ENCODE results near the gene RALGAPB.

RALGAPB gene

DNA sequence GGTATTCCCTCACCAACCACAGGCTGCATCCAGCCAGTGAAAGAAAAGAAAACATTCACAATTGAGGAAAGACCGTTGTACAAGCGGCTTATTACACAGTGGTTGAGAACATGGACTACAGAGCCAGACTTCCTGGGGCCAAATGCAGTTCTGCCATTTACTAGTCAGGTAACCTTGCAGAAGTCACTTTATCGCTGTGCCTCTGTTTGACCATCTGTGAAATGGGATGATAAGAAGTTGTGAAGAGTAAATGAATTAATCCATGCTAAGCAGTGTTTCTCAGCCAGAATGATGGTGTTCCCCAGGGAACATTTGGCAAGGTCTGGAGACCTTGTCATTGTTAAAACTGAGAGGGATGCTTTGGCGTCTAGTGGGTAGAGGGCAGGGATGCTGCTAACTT lies 143.8 kb downstream of the RALGAPB start:
- ChIA-PET POLR2A (no interaction called here), CTCF (no interaction called here)
- DNase-seq (ENCODE audit: low read depth, low spot score) = no peak
- TF ChIP-seq, protein P1, sequence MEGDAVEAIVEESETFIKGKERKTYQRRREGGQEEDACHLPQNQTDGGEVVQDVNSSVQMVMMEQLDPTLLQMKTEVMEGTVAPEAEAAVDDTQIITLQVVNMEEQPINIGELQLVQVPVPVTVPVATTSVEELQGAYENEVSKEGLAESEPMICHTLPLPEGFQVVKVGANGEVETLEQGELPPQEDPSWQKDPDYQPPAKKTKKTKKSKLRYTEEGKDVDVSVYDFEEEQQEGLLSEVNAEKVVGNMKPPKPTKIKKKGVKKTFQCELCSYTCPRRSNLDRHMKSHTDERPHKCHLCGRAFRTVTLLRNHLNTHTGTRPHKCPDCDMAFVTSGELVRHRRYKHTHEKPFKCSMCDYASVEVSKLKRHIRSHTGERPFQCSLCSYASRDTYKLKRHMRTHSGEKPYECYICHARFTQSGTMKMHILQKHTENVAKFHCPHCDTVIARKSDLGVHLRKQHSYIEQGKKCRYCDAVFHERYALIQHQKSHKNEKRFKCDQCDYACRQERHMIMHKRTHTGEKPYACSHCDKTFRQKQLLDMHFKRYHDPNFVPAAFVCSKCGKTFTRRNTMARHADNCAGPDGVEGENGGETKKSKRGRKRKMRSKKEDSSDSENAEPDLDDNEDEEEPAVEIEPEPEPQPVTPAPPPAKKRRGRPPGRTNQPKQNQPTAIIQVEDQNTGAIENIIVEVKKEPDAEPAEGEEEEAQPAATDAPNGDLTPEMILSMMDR (IDR thresholded peaks at IDR 0.05; ENCODE audit: insufficient read depth, low read length, missing control alignments) = no peak
- H3K4me3 ChIP-seq (ENCODE audit: low read depth, low read length) = no peak overlapping the region

DNA sequence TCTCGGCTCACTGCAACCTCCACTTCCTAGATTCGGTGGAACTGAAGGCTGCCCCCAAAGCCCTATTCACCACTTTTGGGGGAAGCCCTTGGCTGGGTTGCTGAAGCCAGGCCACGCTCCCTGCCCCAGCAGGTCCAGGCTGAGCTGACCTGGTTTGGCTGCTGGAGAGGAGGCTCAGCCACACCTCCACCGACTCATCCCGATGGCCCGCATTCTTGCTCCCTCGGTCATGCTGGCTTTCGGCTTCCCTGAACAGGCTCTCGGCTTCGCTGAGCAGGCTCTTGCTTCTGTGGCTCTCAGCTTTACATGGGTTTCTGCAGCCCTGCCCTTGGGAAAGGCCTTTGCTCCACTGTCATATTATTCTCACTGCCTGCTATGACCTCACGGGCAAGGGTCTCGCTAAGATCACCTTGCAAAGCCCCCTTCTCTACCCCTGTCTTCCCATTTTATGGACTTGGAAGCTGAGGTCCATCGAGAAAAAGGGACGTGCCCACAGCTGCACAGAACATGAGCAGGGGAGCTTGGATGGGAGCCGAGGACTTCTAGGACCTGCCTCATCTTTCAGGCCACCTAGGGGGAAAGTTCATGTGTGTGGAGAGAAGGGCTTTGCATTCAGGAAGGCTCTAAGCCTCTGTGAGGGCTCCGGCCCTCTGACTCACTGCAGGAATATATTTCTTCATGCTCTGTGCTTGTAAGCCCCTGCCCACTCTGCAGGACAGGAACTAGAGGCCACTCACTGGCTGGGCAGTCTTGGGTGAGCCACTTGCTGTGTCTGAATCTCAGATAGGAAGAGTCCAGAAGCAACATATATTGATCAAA lies 144.6 kb downstream of the RALGAPB start:
- H3K4me3 ChIP-seq (ENCODE audit: low read depth, low read length) = no peak overlapping the region
- ChIA-PET CTCF (no interaction called here), POLR2A (no interaction called here)
- no peak for DNase-seq (ENCODE audit: low read depth, low spot score)
- TF ChIP-seq, protein P1 (IDR thresholded peaks at IDR 0.05; ENCODE audit: insufficient read depth, low read length, missing control alignments) = no peak

DNA sequence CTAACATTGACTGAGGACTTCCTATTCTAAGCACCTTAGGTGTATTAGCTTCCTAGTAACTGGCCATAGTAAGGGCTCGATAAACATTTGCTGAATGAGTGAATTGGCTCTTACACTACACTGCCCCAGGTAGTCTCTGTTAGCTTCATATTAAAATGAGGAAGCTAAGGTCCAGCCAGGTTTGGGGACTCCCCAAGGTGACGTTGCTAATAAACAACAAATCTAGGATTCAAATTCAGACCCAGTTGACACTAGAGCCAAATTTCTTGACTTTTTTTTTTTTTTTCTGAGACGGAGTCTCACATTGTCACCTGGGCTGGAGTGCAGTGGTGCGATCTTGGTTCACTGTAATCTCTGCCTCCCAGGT lies 145.2 kb downstream of the RALGAPB start:
- no peak overlapping the region for H3K4me3 ChIP-seq (ENCODE audit: low read depth, low read length)
- no peak for DNase-seq (ENCODE audit: low read depth, low spot score)
- ChIA-PET POLR2A (no interaction called here), CTCF (no interaction called here)
- TF ChIP-seq, protein P1 (IDR thresholded peaks at IDR 0.05; ENCODE audit: insufficient read depth, low read length, missing control alignments) = no peak

DNA sequence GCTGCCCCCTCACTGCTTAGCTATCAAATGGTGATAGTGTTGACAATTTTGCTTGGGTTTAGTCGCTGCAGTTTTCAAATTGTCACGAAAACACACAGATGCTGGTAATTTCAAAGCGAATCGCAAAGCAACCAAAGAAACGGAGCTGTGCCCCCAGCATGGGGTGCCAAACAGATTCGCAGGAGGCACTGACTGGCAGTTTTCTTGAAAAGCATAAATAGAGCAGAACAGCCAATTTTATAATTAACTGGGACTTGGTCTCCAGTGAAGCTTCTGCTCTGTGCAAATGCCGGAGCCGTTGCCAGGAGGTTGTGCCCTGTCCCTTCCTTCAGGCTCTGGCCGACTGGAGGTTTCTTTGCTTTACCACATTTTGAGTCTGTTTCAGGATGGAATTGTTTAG lies 147.8 kb downstream of the RALGAPB start:
- DNase-seq (ENCODE audit: low read depth, low spot score) = no peak
- TF ChIP-seq, protein P1 (IDR thresholded peaks at IDR 0.05; ENCODE audit: insufficient read depth, low read length, missing control alignments) = no peak
- POLR2A ChIA-PET = no interaction called here
- no peak overlapping the region for H3K4me3 ChIP-seq (ENCODE audit: low read depth, low read length)
- CTCF ChIA-PET = no interaction called here

DNA sequence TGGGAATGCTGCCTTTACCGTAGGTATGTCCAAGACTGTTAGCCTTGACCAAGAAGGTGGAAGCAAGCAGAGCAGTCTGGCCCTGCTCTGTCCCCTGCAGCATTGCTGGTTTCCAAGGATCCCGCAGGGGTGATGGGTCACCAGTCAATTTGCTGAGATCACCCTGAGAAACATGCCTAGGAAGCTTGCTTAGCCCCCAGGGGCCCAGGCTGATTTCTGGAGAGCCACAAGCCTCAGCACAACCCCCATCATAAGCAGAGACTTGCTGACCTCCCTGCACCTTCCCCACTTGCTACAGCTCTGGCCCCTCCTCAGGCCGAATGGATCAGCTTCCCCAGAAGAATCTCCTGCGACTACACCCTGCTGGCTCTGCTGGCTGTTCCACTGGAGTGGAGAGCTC lies 150.4 kb downstream of the RALGAPB start:
- TF ChIP-seq, protein P1 (IDR thresholded peaks at IDR 0.05; ENCODE audit: insufficient read depth, low read length, missing control alignments) = no peak
- POLR2A ChIA-PET = no interaction called here
- DNase-seq (ENCODE audit: low read depth, low spot score) = no peak
- CTCF ChIA-PET = interaction anchor here (1.2 to 1.3 kb wide), 2 partner anchors 10 to 22 kb away, joined by 3 to 4 read pairs; no protein-coding TSS in a partner anchor
- H3K4me3 ChIP-seq (ENCODE audit: low read depth, low read length) = no peak overlapping the region

DNA sequence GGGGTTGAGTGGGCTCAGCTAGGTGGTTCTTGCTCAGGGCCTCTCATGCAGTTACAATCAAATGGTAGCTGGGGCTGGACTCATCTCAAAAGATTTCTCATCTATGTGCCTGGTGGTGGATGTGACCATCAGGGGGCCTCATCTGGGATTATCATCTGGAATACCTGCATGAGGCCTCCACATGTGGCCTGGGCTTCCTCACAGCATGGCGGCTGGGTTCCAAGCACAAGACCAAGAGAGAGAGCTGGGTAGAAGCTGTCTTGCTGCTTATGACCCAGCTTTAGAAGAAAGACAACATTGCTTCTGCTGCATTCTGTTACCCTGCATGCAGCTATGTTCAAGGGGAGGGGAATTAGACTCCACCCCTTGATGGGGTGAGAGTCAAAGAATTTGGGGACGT lies 151.4 kb downstream of the RALGAPB start:
- no peak for DNase-seq (ENCODE audit: low read depth, low spot score)
- TF ChIP-seq, protein P1 (IDR thresholded peaks at IDR 0.05; ENCODE audit: insufficient read depth, low read length, missing control alignments) = no peak
- ChIA-PET CTCF (no interaction called here), POLR2A (no interaction called here)
- H3K4me3 ChIP-seq (ENCODE audit: low read depth, low read length) = no peak overlapping the region
